NB4 (cell line): ENCODE results near the gene CARD9.

Experiments used
- DNase-seq: peaks from one replicate; pipeline ENCODE4 v3.0.0; 2010; ENCODE audit warnings: low read depth
- H3K4me3 ChIP-seq: one replicate; pipeline ENCODE4 v1.5.1; 2011; ENCODE audit warnings: mild to moderate bottlenecking, low read depth, low read length, moderate library complexity
- MYC ChIP-seq: IDR thresholded peaks from 2 replicates; pipeline ENCODE4 v1.6.1; 2011; ENCODE audit warnings: low read depth, low read length
- POLR2A ChIP-seq: IDR thresholded peaks from 2 replicates; pipeline ENCODE4 v1.6.1; 2011; ENCODE audit warnings: mild to moderate bottlenecking; ENCODE audit not compliant: insufficient read length; ENCODE audit errors: extremely low read depth
- TF ChIP-seq, protein P1 (sequence below): IDR thresholded peaks from one replicate; pipeline ENCODE4 v1.5.1; 2012; ENCODE audit warnings: low read depth, low read length
- TF ChIP-seq, protein P2 (sequence below): IDR thresholded peaks from 2 replicates; pipeline ENCODE4 v1.6.1; 2011; ENCODE audit warnings: low read depth, low read length

CARD9 gene

DNA sequence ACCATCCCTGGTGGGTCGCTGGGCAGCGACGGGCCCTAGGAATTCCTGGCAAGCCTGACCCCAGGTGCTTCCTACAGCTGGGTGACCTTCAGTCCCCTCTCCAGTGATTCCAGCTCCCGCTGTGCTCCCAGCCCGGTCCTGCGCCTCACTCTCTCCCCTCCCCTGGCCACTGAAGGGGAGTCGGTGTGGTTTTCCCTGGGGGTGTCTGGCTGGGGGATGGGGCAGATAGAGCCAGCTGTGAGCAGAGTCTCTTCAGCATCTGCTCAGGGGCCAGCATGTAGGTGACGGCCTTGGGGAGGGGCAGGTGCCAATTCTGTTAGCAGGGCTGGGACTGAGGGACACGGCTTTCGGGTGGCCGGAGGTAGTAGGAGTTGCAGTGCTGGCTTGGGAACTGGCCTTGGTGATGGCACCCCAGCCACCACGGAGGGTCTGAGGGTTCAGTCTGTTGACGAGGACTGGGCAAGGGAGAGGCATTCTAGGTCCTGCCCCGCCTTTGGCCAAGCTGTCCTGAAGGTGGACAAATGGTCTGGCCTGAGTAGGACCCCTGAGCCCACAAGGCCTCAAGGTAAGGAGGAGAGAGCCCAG, 43.0 kb downstream of the CARD9 start:
- H3K4me3 ChIP-seq = no peak overlapping the region
- DNase-seq = no peak
- TF ChIP-seq, protein P1, sequence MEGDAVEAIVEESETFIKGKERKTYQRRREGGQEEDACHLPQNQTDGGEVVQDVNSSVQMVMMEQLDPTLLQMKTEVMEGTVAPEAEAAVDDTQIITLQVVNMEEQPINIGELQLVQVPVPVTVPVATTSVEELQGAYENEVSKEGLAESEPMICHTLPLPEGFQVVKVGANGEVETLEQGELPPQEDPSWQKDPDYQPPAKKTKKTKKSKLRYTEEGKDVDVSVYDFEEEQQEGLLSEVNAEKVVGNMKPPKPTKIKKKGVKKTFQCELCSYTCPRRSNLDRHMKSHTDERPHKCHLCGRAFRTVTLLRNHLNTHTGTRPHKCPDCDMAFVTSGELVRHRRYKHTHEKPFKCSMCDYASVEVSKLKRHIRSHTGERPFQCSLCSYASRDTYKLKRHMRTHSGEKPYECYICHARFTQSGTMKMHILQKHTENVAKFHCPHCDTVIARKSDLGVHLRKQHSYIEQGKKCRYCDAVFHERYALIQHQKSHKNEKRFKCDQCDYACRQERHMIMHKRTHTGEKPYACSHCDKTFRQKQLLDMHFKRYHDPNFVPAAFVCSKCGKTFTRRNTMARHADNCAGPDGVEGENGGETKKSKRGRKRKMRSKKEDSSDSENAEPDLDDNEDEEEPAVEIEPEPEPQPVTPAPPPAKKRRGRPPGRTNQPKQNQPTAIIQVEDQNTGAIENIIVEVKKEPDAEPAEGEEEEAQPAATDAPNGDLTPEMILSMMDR = no peak

DNA sequence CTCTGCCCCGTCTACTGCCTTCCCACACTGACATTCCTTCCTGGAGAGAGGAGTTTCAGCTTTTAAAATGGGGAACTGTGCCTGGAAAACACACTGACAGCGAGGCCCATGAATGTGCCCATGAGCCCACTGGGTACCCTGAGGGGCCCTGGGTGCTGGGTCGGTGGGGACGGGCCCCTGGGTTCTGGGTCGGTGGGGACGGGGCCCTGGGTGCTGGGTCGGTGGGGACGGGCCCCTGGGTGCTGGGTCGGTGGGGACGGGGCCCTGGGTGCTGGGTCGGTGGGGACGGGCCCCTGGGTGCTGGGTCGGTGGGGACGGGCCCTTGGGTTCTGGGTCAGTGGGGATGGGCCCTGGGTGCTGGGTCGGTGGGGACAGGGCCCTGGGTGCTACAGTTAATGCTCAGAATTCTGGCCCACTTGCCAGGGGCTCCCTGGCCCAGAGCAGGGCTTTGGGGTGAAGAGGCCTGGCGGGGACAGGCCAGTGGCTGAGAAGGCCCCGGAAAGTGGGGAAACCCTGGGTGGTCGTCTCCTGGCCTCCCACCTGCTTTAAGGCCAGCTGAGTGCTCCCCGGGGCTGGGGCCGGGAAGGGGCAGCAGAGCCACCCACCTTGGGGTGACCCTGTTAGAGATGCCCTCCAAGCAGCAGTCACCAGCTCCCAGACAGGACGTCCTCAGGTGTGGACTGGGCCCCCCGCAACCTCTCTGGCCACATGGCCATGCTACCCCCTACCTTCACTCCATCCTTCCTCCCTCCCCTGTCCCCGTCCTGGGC, 43.6 kb downstream of the CARD9 start:
- no peak for DNase-seq
- TF ChIP-seq, protein P2, sequence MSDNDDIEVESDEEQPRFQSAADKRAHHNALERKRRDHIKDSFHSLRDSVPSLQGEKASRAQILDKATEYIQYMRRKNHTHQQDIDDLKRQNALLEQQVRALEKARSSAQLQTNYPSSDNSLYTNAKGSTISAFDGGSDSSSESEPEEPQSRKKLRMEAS = no peak
- TF ChIP-seq POLR2A = no peak
- TF ChIP-seq MYC = no peak
- TF ChIP-seq, protein P1 = no peak
- no peak overlapping the region for H3K4me3 ChIP-seq

DNA sequence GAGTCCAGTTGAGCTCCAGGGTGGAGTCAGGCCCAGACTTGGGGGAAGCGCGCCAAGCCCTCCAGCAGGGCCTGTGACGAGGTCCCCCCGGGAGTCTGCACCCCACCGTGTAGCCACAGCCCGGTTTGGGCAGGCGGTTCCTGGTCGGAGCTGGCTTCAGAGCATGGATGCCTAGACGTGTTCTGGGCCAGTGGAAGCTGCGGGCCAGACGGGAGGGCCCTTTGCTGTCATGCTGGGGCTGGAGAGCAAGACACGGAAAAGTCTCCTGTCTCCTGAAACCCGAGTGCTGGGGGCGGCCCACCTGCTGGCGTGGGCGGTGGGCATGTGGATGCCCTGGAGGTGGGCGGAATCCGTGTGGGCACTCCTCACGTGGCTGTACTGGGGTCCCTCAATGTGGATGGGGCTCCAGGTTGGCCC, 44.2 kb downstream of the CARD9 start:
- TF ChIP-seq, protein P1 = no peak
- TF ChIP-seq POLR2A = no peak
- no peak for DNase-seq
- no peak overlapping the region for H3K4me3 ChIP-seq

DNA sequence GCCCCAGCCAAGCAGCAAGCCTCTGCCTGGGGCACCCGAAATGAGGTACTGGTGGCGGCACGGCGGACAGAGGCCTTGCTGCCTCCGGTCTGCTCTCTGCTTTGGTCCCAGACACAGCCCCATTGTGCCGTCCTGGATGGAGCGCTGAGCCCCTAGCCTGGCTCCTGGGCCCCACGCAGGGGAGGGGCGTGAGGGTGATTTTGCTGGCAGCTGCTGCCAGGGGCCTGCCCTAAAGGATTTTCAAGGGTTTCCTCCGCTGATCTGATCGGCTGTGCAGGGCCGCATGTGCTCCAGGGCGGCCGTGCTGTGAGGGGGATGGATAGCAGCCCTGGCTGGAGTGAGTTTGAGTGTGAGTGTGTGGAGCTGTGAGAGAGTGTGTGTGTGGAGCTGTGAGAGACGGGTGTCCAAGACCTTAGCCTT, 44.8 kb downstream of the CARD9 start:
- DNase-seq = no peak
- no peak overlapping the region for H3K4me3 ChIP-seq

DNA sequence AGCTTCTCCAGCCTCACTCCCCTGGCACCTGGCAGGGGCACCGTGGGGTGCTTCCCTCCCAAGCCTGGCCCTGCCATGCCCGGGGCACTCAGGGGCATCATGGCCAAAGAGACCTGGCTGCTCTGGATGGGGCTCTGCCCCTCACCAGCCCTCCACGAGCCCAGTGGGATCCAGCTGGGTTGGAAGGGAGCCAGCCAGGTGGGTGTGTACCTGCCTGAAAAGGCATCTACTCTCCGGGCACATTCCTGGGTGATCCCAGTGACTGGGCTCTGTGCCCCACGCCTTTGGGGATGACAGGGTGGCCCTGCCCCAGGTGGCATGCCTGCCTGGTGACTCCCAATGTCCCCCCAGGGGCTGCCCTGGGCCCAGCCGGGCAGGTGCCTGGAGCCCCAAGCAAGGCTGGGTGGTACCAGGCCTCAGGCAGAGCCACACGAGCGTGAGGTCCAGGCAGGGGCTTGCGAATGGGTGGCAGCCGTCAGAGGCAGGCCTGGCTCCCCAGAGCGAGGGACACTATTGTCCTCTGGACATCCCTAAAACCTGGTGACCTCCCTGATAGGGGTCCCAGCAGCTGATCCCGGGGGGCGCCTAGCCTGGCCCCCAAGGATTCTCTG, 45.4 kb downstream of the CARD9 start:
- DNase-seq = no peak
- peak overlapping the region; percentile 25 for H3K4me3 ChIP-seq
- TF ChIP-seq POLR2A = no peak
- no peak for TF ChIP-seq MYC
- TF ChIP-seq, protein P1 = no peak
- TF ChIP-seq, protein P2 = no peak

More for the DNA sequence above, 44.8 kb downstream of the CARD9 start:
- TF ChIP-seq, protein P1 = no peak
- TF ChIP-seq POLR2A = no peak
- TF ChIP-seq MYC = no peak
- TF ChIP-seq, protein P2 = no peak
